Thyroid gland (tissue), 4 donors: Measurements from ENCODE around the gene NAA60. TPM values are rescaled to one million over a fixed set of nuclear protein-coding genes. Genes with fewer than 3 reads are reported as not detected.
"Not testable (repeated sequence)": the region's sequence is repeated elsewhere in the genome, so short reads cannot be mapped to it uniquely, and the experiment has no call there.

ENCODE experiments used
- DNase-seq, 2 donors: peaks; one replicate each; pipeline ENCODE4 v3.0.0-alpha.2; 2019
- H3K27ac ChIP-seq, 3 donors: fragments of 200-600 bp; sonication (generic); 1 replicate in 2 of 3; 2 replicates in 1 of 3; pipeline ENCODE4 v1.5.1; 2016 to 2019; ENCODE audit warnings: mild to moderate bottlenecking in 1 of 3, moderate library complexity in 1 of 3
- H3K27me3 ChIP-seq: fragments of 200-600 bp; sonication (generic); one replicate; pipeline ENCODE4 v1.5.1; 2019
- H3K36me3 ChIP-seq, 2 donors: fragments of 200-600 bp; sonication (generic); one replicate each; pipeline ENCODE4 v1.5.1; 2016 to 2019
- H3K4me1 ChIP-seq, 2 donors: fragments of 200-600 bp; sonication (generic); one replicate each; pipeline ENCODE4 v1.5.1; 2017 to 2019
- H3K4me3 ChIP-seq, 3 donors: fragments of 200-600 bp; sonication (generic); replicated peaks in 1 of 3; 1 replicate in 2 of 3; 2 replicates in 1 of 3; pipeline ENCODE4 v1.5.1; 2016; ENCODE audit warnings: mild to moderate bottlenecking in 1 of 3
- H3K9me3 ChIP-seq: fragments of 200-600 bp; sonication (generic); one replicate; pipeline ENCODE4 v1.5.1; 2017
- CTCF ChIP-seq, 6 experiments: fragments of 200-600 bp in 3 of 6; fragments of 450-650 bp in 3 of 6; sonication (generic) in 3 of 6; IDR thresholded peaks; one replicate each; pipeline ENCODE4 v1.5.1; 2016 to 2019; ENCODE audit warnings: antibody characterized with exemption in 6 of 6, mild to moderate bottlenecking in 2 of 6, inconsistent platforms in 1 of 6, moderate library complexity in 1 of 6
- POLR2A ChIP-seq, 2 donors: fragments of 450-650 bp; IDR thresholded peaks; one replicate each; pipeline ENCODE4 v1.6.1; 2017; ENCODE audit warnings: antibody characterized with exemption in 2 of 2, mild to moderate bottlenecking in 2 of 2, moderate library complexity in 1 of 2
- WGBS, 2 donors: methylation state at CpG; one replicate each; pipeline ENCODE4 v1.1.5; 2017; 5-methylcytosine and 5-hydroxymethylcytosine counted together
- intact Hi-C: fragments of 100-400 bp; cut with DNase I; formaldehyde crosslinking; loops from one replicate; pipeline ENCODE4 v1.15.1; 2023
- total RNA-seq, 4 donors: library from RNA; depleted of rRNA; stranded (reverse); fragments of >200 nt; gene quantifications; one replicate each; pipeline ENCODE4 v1.2.3, GENCODE V29; 2016

The NAA60 gene
- total RNA-seq, 4 donors from 2014 or later, result 22.7 to 42.2 (median 31.0) TPM

- 95 to 100% methylated on average over 1 to 6 of the region's 7 CpGs for WGBS, 2 donors
- no peaks in the 10 kb centered on the region for H3K9me3 ChIP-seq
- peaks cover 0 to 3% of the 10 kb centered on the region in 2 donors for H3K36me3 ChIP-seq
- peaks cover 21 to 30% of the 10 kb centered on the region in 2 donors for H3K4me1 ChIP-seq
- H3K27me3 ChIP-seq, result no peaks in the 10 kb centered on the region
- no peak overlapping the region for H3K4me3 ChIP-seq
- H3K27ac ChIP-seq, result no peak overlapping the region
- no peak for DNase-seq
- TF ChIP-seq CTCF (IDR thresholded peaks at IDR 0.05) (no peak), POLR2A (IDR thresholded peaks at IDR 0.05) (no peak)
- intact Hi-C loops, result no loop called here
These were observed 26.3 kb downstream of the NAA60 start for GRCh38 chr16:3469736-3470135.

GRCh38 chr16:3470723-3471122, 27.2 kb downstream of the NAA60 start:
- H3K27ac ChIP-seq, result no peak overlapping the region
- H3K4me1 ChIP-seq, result peaks cover 21 to 30% of the 10 kb centered on the region in 2 donors
- peaks cover 0 to 3% of the 10 kb centered on the region in 2 donors for H3K36me3 ChIP-seq
- intact Hi-C loops, result no loop called here
- H3K4me3 ChIP-seq, result no peak overlapping the region
- no peak for TF ChIP-seq POLR2A (IDR thresholded peaks at IDR 0.05)
- TF ChIP-seq CTCF (IDR thresholded peaks at IDR 0.05), result no peak
- no peaks in the 10 kb centered on the region for H3K27me3 ChIP-seq
- no peak for DNase-seq
- H3K9me3 ChIP-seq, result no peaks in the 10 kb centered on the region
- WGBS, 2 donors, result 88 to 96% methylated on average over 9 of the region's 9 CpGs

- H3K27me3 ChIP-seq, result no peaks in the 10 kb centered on the region
- no peaks in the 10 kb centered on the region for H3K9me3 ChIP-seq
- intact Hi-C loops, result no loop called here
- 93% methylated on average over 10 to 20 of the region's 20 CpGs for WGBS, 2 donors
- peaks cover 19 to 26% of the 10 kb centered on the region in 2 donors for H3K4me1 ChIP-seq
- DNase-seq, result no peak
- H3K27ac ChIP-seq, result no peak overlapping the region
- TF ChIP-seq POLR2A (IDR thresholded peaks at IDR 0.05) (no peak), CTCF (IDR thresholded peaks at IDR 0.05) (no peak)
- no peak overlapping the region for H3K4me3 ChIP-seq
- no peaks in the 10 kb centered on the region for H3K36me3 ChIP-seq
These were observed 28.2 kb downstream of the NAA60 start for GRCh38 chr16:3471518-3472176.

GRCh38 chr16:3472878-3473595, 29.6 kb downstream of the NAA60 start:
- no peaks in the 10 kb centered on the region for H3K9me3 ChIP-seq
- no peak for DNase-seq
- no peaks in the 10 kb centered on the region for H3K27me3 ChIP-seq
- H3K36me3 ChIP-seq, result no peaks in the 10 kb centered on the region
- no peak overlapping the region for H3K4me3 ChIP-seq
- no peak for TF ChIP-seq CTCF (IDR thresholded peaks at IDR 0.05)
- no peak for TF ChIP-seq POLR2A (IDR thresholded peaks at IDR 0.05)
- intact Hi-C loops, result no loop called here
- peaks cover 5 to 12% of the 10 kb centered on the region in 2 donors for H3K4me1 ChIP-seq
- WGBS, 2 donors, result 83 to 85% methylated on average over 10 of the region's 10 CpGs
- H3K27ac ChIP-seq, result no peak overlapping the region

GRCh38 chr16:3473596-3473943, 30.1 kb downstream of the NAA60 start:
- 73 to 98% methylated on average over 3 of the region's 3 CpGs for WGBS, 2 donors
- H3K4me3 ChIP-seq, H3K27ac ChIP-seq, H3K27me3 ChIP-seq, H3K4me1 ChIP-seq, intact Hi-C loops, H3K36me3 ChIP-seq, DNase-seq, H3K9me3 ChIP-seq: not testable (repeated sequence)
